ENCODE data around the gene PACS2.
"Not testable (repeated sequence)": the region's sequence is repeated elsewhere in the genome, so short reads cannot be mapped to it uniquely, and the experiment has no call there.

The PACS2 gene

GRCh38 chr14:105358140-105358846 is 43.7 kb downstream of the PACS2 start:
- TF ChIP-seq CTCF (IDR thresholded peaks at IDR 0.05; ENCODE audit: borderline replicate concordance, insufficient read depth, low read depth, low read length), result no peak
- H3K4me3 ChIP-seq (ENCODE audit: low read depth, low read length), result no peak overlapping the region

- no peak overlapping the region for H3K4me3 ChIP-seq (ENCODE audit: low read depth, low read length)
- TF ChIP-seq CTCF (IDR thresholded peaks at IDR 0.05; ENCODE audit: borderline replicate concordance, insufficient read depth, low read depth, low read length), result no peak
Measured at GRCh38 chr14:105358943-105359342, 44.4 kb downstream of the PACS2 start.

GRCh38 chr14:105361412-105361811 is 46.9 kb downstream of the PACS2 start:
- not testable (repeated sequence) for H3K4me3 ChIP-seq (ENCODE audit: low read depth, low read length)

GRCh38 chr14:105363847-105364708 is 49.5 kb downstream of the PACS2 start:
- no peak for TF ChIP-seq CTCF (IDR thresholded peaks at IDR 0.05; ENCODE audit: borderline replicate concordance, insufficient read depth, low read depth, low read length)
- H3K4me3 ChIP-seq (ENCODE audit: low read depth, low read length), result no peak overlapping the region

GRCh38 chr14:105365101-105365500 is 50.6 kb downstream of the PACS2 start:
- no peak overlapping the region for H3K4me3 ChIP-seq (ENCODE audit: low read depth, low read length)
- TF ChIP-seq CTCF (IDR thresholded peaks at IDR 0.05; ENCODE audit: borderline replicate concordance, insufficient read depth, low read depth, low read length), result no peak

GRCh38 chr14:105365681-105366080 is 51.1 kb downstream of the PACS2 start:
- TF ChIP-seq CTCF (IDR thresholded peaks at IDR 0.05; ENCODE audit: borderline replicate concordance, insufficient read depth, low read depth, low read length), result no peak
- H3K4me3 ChIP-seq (ENCODE audit: low read depth, low read length), result no peak overlapping the region

- H3K4me3 ChIP-seq (ENCODE audit: low read depth, low read length), result no peak overlapping the region
- TF ChIP-seq CTCF (IDR thresholded peaks at IDR 0.05; ENCODE audit: borderline replicate concordance, insufficient read depth, low read depth, low read length), result no peak
Measured at GRCh38 chr14:105366386-105367074, 52.0 kb downstream of the PACS2 start.
